Motor neuron (in vitro differentiated cells): Measurements from ENCODE around the gene ARHGEF37. TPM values are rescaled to one million over a fixed set of nuclear protein-coding genes. Genes with fewer than 3 reads are reported as not detected.

Experiments used
- ATAC-seq, 8 experiments: fragments of 200-7000 bp; cut with Tn5 transposase; replicated peaks in 6 of 8; 2 replicates each; pipeline ENCODE4 v1.8.0; 2021; ENCODE audit warnings: mild to moderate bottlenecking in 8 of 8, moderate library complexity in 8 of 8
- H3K27ac ChIP-seq, 2 donors: fragments of 250-450 bp; sonication (Bioruptor Pico); 2 replicates each; pipeline ENCODE4 v1.9.0; 2021; ENCODE audit warnings: antibody characterized with exemption in 2 of 2, mild to moderate bottlenecking in 2 of 2, moderate library complexity in 1 of 2
- H3K4me1 ChIP-seq, 2 donors: fragments of 250-450 bp; sonication (Bioruptor Pico); replicated peaks in 1 of 2; 2 replicates each; pipeline ENCODE4 v1.6.1; 2021; ENCODE audit warnings: antibody characterized with exemption in 2 of 2, mild to moderate bottlenecking in 2 of 2, moderate library complexity in 1 of 2
- H3K4me3 ChIP-seq, 5 donors: fragments of 250-450 bp; sonication (Bioruptor Pico); 2 replicates each; pipeline ENCODE4 v1.9.0; 2021; ENCODE audit warnings: antibody characterized with exemption in 5 of 5, mild to moderate bottlenecking in 5 of 5, moderate library complexity in 4 of 5
- WGBS, 10 experiments: fragments of 450-650 bp; shearing (Covaris generic); methylation state at CpG; one replicate each; pipeline ENCODE4 v1.0.0; 2022; 5-methylcytosine and 5-hydroxymethylcytosine counted together
- in situ Hi-C, 9 experiments: fragments of 400-800 bp; cut with MboI; loops; one replicate each; pipeline ENCODE4 v1.15.0; 2021; ENCODE audit warnings: low sequenced_read_pairs in 9 of 9, low pct_unique_long_range_greater_than_20kb in 2 of 9; ENCODE audit not compliant: unreplicated experiment in 9 of 9
- total RNA-seq, 8 experiments: library from RNA; unstranded; fragments of 300-600 nt; gene quantifications; 2 replicates each; pipeline versions ENCODE4 v1.2.3 to v1.2.4, GENCODE V29; 2022

ARHGEF37 gene
- total RNA-seq, 8 experiments from 2014 or later, result 0.42 to 11.5 (median 1.4) TPM

DNA sequence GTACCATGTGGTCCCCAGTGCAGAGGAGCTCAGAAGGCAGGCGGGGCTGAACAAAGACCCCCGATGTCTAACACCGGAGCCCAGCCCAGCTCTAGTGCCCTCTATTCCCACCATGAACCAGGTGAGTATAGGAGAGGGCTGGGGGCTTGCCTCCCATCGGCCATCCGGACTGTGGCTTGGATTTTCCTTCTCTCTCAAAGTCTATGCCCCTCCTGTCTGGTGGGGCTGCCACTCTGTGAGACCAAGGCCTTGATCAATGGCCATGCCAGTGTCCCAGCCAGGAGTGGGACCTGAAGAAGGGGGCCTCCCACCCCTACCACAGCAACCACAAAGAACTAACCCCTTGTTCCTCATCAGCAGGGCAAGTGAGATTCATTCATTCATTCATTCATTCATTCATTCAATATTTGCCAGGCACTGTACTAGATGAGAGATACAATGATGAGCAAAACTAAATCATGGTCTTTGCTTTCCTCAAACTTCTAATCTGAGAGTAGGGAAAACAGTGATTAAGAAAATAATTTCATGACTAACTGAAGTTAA lies 47.6 kb downstream of the ARHGEF37 start:
- no peak overlapping the region for H3K27ac ChIP-seq
- WGBS, 10 experiments, result 46 to 90% (median 80%) methylated on average over 1 to 2 of the region's 5 CpGs; no CpG with 5 or more reads in 6 of the 10 experiments
- H3K4me1 ChIP-seq, result peaks cover 3 to 17% of the 10 kb centered on the region in 2 donors
- in situ Hi-C loops, result loop anchor here in 5 of 9 experiments (25.0 kb wide), 2 partner anchors 208 to 358 kb away; no protein-coding TSS in a partner anchor
- no peak overlapping the region for H3K4me3 ChIP-seq
- no peak for ATAC-seq

DNA sequence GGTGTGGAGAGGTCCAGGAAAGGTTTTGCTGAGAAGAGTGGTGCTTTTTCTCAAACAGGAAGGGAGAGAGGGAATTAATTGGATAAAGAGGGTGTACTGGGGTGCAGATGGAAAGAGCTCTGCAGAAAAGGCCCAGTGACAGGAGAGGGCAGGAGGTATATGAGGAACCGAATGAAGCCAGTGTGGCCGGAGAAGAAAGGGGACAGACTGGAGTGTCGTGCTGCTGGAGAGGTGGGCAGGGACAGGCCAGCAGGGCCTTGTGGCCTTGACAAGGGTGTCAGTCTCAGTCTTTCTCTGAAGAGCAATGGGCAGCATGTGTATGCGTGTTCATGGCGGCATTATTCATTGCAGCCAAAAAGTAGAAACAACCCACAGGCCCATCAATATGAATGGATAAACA lies 48.1 kb downstream of the ARHGEF37 start:
- no peak overlapping the region for H3K4me3 ChIP-seq
- peaks cover 3 to 17% of the 10 kb centered on the region in 2 donors for H3K4me1 ChIP-seq
- no peak for ATAC-seq
- 80 to 100% (median 92%) methylated on average over 1 to 5 of the region's 5 CpGs; no CpG with 5 or more reads in 1 of the 10 experiments for WGBS, 10 experiments
- no peak overlapping the region for H3K27ac ChIP-seq
- in situ Hi-C loops, result loop anchor here in 5 of 9 experiments (25.0 kb wide), 2 partner anchors 208 to 358 kb away; no protein-coding TSS in a partner anchor

DNA sequence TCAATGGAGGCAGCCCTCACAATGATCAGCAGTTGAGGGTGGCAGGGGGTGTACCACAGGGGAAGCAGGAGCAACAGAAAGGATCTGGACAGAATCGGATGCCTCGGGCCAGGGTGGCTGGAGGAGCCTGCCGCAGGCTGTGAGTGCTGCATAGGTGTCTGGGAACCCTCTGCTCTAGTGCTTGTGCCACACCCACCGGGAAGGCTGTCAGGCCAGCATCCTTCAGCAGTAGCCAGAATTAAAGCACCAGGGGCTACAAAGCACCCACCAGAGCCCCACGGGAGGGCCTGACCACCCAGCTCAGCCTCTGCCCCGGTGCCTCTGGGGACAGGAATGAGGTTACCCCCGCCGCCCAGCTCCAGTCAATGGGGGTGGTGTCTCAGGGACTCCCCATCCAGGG lies 49.0 kb downstream of the ARHGEF37 start:
- in situ Hi-C loops, result loop anchor here (10.0 to 25.0 kb wide), 5 partner anchors 194 to 357 kb away; no protein-coding TSS in a partner anchor
- ATAC-seq, result no peak
- WGBS, 10 experiments, result 47 to 84% (median 73%) methylated on average over 1 to 6 of the region's 8 CpGs; no CpG with 5 or more reads in 5 of the 10 experiments
- H3K4me1 ChIP-seq, result peaks cover 3 to 17% of the 10 kb centered on the region in 2 donors
- H3K4me3 ChIP-seq, result no peak overlapping the region
- H3K27ac ChIP-seq, result no peak overlapping the region

DNA sequence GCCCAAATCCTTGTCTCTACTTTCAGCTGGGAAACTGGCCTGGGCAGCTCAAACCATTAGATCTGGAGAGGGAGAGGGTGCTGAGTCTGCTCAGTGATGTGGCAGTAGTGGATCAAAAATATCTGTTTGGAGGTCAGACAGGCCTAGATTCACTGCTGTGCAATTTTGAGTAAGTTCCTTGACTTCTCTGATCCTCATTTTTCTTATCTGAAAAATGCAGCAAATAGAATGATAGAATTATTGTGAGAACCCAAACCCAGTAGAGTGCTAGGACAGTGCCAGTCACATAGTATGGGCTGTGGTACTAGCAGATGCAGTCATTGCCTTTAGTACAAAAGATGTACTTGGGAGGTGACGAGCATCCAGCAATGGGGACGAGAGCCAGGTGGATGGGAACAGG lies 50.2 kb downstream of the ARHGEF37 start:
- in situ Hi-C loops, result loop anchor here (10.0 to 25.0 kb wide), 5 partner anchors 193 to 356 kb away; no protein-coding TSS in a partner anchor
- ATAC-seq, result no peak
- no peak overlapping the region for H3K27ac ChIP-seq
- H3K4me1 ChIP-seq, result peaks cover 3 to 17% of the 10 kb centered on the region in 2 donors
- whole genome bisulfite sequencing, 10 experiments, result 80 to 100% (median 89%) methylated on average over 1 to 2 of the region's 2 CpGs; no CpG with 5 or more reads in 4 of the 10 experiments
- H3K4me3 ChIP-seq, result no peak overlapping the region

DNA sequence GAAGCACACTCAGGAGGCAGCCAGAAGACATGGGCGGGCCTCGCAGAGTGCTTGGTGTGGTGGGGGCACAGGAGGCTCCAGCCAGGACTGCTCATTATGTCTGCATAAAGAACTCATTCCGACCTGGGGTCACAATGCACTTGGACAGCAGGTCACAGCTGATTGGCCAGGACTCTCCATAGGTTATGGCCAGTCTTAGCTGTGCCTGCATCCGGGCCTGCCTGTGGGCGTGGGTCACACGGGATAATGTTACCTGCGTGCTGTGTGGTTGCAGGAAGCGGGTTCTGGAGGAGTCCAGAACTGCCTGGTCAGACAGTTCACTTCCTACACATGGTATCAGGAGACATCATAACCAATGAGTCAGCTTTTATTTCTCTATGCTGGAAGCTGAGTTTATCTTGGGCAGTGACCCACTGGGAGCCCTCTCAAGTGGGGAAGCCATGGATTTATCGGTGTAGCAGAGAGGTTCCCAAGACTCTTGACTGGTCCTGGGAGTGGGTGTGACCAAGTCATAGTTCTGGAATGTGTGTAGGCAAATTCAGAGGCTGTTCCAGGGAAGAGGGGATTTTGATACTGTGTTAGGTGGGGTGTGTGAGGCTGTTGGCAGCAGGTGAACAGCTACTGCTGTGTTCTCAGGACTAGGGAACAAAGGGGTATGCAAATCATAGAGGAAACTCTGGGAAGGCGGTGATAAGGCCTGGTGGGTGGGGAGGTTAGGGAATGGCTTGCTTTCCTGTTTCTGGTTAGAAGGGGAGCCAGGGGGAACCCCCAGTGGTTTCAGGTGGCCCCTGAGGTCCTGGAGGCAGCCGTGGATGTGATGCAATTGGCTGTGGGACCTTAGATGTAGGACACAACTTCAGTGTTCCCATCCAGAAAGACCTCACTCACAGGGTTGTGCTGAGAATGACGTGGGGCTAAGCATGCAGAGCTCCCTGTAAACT lies 51.3 kb downstream of the ARHGEF37 start:
- Histone ChIP-seq H3K4me1 (peaks cover 3 to 17% of the 10 kb centered on the region in 2 donors), H3K27ac (no peak overlapping the region), H3K4me3 (no peak overlapping the region)
- ATAC-seq, result peak; percentile 6 to 52 (median 34)
- in situ Hi-C loops, result loop anchor here (10.0 to 25.0 kb wide), 5 partner anchors 192 to 355 kb away; no protein-coding TSS in a partner anchor
- WGBS, 10 experiments, result 33 to 85% (median 76%) methylated on average over 1 to 10 of the region's 12 CpGs; no CpG with 5 or more reads in 3 of the 10 experiments

DNA sequence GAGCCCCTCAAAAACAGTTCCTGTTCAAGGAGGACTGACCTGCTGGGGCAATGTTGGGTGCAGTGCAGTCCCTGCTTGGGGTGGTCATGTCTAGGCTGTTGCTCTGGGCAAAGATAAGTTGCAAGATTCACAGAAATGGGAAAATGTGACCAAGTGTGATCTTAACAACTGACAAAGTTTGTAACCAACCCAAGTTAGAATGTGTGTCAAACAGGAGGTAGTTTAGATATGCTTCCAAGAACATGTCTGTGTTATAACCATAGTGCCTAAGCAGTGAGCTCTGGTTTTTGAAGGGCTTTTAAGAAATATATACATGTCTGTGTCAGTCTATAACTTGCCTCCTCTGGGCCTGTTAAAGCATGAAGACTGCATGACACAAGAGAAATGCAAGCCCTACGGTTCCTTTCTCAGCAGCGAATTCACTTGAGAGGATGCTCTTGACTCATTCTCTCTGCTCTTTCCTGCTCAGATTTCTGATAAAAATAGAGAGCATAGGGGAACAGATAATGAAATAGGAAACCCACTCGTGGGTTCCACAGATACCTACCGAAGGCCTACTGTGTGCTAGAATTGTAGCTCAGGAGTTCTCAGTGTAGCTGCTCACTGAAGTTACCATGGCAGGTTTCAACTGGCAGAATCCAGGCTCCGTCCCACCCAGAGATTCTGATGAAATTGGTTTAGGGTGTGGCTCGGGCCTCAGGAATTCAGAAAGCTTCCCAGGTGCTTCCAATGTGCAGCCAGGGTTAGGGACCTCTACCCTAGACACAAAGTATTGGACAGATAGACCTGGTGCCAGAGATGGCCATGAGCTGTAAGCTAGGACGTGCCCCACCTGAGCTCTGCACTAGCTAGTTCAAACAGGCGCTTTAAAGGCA lies 52.4 kb downstream of the ARHGEF37 start:
- 45 to 100% (median 86%) methylated on average over 1 to 8 of the region's 8 CpGs; no CpG with 5 or more reads in 2 of the 10 experiments for WGBS, 10 experiments

DNA sequence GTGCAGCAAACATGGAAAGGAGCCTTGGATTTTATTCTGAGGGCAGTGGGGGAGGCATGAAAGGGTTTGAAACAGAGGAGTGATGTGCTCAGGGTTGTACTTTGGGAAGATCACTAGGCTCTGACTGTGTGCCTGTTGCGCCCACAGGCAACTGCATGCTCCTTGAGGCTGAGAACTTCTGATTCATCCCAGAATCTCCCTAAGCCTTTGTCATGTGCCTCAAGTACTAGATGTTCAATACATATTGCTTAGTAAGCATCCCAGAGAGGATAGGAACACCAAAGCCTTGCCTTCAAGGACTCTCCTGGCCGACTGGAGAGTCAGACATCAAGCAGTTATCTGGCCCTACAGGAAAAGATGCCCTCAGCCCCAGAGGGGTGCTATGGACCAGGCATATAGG lies 54.1 kb downstream of the ARHGEF37 start:
- H3K27ac ChIP-seq, result no peak overlapping the region
- WGBS, 10 experiments, result 41 to 86% (median 83%) methylated on average over 1 to 2 of the region's 2 CpGs; no CpG with 5 or more reads in 7 of the 10 experiments
- ATAC-seq, result peak in 2 of 8 experiments; percentile 11 to 53
- in situ Hi-C loops, result loop anchor here (5.0 to 25.0 kb wide), 6 partner anchors 189 to 352 kb away; no protein-coding TSS in a partner anchor
- H3K4me3 ChIP-seq, result no peak overlapping the region
- H3K4me1 ChIP-seq, result peaks cover 3 to 14% of the 10 kb centered on the region in 2 donors

More for the DNA sequence above, 52.4 kb downstream of the ARHGEF37 start:
- H3K27ac ChIP-seq, result no peak overlapping the region
- in situ Hi-C loops, result loop anchor here (10.0 to 25.0 kb wide), 5 partner anchors 191 to 354 kb away; no protein-coding TSS in a partner anchor
- H3K4me3 ChIP-seq, result no peak overlapping the region
- no peak for ATAC-seq
- peaks cover 3 to 14% of the 10 kb centered on the region in 2 donors for H3K4me1 ChIP-seq

DNA sequence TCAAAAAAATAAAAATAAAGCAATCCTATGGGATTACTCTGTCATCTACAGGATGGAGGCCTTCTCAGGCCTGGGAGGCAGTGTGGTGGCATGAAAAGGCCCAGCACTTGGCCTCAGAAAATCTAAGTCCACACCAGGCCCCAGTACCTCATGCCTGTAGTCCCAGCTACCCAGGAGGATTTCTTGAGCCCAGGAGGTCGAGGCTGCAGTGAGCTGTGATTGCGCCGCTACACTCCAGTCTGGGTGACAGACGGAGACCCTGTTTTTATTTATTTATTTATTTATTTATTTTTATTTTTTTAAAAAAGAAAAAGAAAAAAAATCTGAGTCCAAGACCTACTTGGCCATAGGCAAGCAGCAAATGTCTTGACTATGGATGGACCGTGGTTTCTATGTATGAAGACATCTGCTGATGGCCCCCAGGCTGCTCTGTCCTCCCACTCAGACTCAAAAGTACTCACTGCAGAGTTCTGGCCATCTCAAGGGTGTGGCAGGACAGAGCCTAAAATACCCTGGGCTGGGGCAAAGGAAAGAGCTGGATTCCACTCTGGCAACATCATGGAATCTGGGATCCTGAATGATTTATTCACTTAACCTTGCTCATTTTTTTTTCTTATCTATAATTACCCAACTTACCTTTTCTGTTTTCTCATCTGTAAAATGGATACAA lies 55.0 kb downstream of the ARHGEF37 start:
- peak in 1 of 8 experiments; percentile 7 for ATAC-seq
- Histone ChIP-seq H3K4me1 (peaks cover 3 to 14% of the 10 kb centered on the region in 2 donors), H3K4me3 (no peak overlapping the region), H3K27ac (no peak overlapping the region)
- in situ Hi-C loops, result loop anchor here (5.0 to 25.0 kb wide), 6 partner anchors 188 to 351 kb away; no protein-coding TSS in a partner anchor
- 67 to 100% (median 94%) methylated on average over 1 to 5 of the region's 5 CpGs; no CpG with 5 or more reads in 4 of the 10 experiments for WGBS, 10 experiments

DNA sequence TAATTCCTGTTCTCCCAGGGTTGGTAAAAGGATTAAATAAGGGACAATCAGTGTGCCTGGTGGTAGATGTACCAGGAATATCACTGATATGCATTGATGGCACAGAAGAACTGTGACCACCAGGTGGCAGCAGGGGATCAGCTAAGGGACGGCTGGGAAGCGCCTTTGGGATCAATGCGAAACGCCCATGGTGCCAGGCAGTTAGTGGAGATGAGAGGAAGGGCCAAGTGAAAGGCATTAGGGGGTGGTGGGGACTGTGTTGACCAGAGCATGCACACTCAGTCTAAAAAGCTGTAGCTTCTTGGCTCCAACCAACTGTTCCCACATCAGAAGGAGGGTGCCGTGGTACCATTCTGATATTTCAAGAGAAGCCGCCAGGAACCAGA lies 55.6 kb downstream of the ARHGEF37 start:
- in situ Hi-C loops, result loop anchor here (5.0 to 25.0 kb wide), 6 partner anchors 188 to 350 kb away; no protein-coding TSS in a partner anchor

DNA sequence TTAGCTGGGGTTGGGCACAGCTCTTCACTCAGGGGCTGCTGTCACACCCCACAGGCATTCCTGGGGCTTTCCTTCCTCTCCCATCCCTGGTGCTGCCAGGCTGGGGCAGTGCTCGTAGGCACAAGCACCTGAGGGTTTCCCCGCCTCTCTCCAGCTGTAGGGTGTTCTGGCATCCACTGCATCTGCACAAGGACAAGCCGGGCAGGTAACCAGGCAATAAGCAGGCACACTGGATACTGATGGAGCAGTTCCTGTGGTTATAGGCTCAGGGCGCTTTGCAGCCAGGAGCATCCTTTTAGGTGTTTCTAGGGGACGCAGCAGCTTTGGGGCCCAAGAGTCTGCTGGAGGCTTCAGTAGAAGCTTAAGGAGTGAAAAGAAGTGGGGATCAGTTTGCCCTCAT lies 56.8 kb downstream of the ARHGEF37 start:
- in situ Hi-C loops, result loop anchor here (5.0 to 25.0 kb wide), 6 partner anchors 187 to 349 kb away; no protein-coding TSS in a partner anchor

More for the DNA sequence above, 55.6 kb downstream of the ARHGEF37 start:
- Histone ChIP-seq H3K27ac (no peak overlapping the region), H3K4me3 (no peak overlapping the region), H3K4me1 (peaks cover 3 to 14% of the 10 kb centered on the region in 2 donors)
- 0 to 50% (median 25%) methylated on average over 1 to 6 of the region's 6 CpGs; no CpG with 5 or more reads in 1 of the 10 experiments for WGBS, 10 experiments
- ATAC-seq, result peak; percentile 75 to 96 (median 88)

DNA sequence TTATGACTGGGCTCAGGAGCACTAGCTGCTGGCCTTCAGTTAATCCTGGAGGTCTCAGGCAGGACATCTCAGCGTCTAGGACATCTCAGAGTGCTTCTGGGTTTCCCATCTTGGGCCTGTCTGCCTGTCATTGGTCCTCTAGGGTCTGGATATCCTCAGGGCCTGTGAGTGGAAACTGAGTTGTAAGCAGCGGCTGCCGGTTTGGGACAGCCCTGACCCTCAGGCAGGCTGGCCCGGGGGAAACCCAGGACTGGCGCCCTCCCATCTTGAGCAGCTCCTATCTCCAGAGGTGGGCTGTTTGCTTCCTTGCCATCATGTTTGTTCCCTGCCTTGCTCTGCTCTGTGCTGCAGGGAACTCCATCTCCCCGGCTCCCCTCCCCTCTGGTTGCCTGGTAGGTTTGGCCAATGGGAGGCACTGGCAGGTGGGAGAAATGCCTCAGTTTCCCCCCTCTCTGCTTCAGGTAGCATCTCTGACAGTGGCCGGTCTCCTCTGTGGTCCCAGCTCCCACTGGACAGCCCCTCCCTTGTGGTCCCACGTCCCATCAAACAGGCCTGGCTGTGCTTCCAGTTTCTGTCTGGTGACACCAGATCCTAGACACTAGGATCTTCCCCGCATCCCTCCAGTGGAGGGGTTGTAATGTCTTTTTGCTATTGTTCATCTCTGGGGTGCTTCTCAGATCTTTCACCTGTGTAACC lies 57.4 kb downstream of the ARHGEF37 start:
- H3K4me3 ChIP-seq, result no peak overlapping the region
- no peak overlapping the region for H3K27ac ChIP-seq
- in situ Hi-C loops, result loop anchor here (5.0 to 25.0 kb wide), 6 partner anchors 186 to 349 kb away; no protein-coding TSS in a partner anchor
- 70 to 100% (median 81%) methylated on average over 2 to 6 of the region's 9 CpGs; no CpG with 5 or more reads in 5 of the 10 experiments for WGBS, 10 experiments
- ATAC-seq, result no peak
- H3K4me1 ChIP-seq, result no peaks in the 10 kb centered on the region

More for the DNA sequence above, 56.8 kb downstream of the ARHGEF37 start:
- no peak overlapping the region for H3K4me3 ChIP-seq
- H3K27ac ChIP-seq, result no peak overlapping the region
- ATAC-seq, result no peak
- peaks cover 0 to 2% of the 10 kb centered on the region in 2 donors for H3K4me1 ChIP-seq
- 14 to 100% (median 96%) methylated on average over 1 to 4 of the region's 5 CpGs; no CpG with 5 or more reads in 4 of the 10 experiments for WGBS, 10 experiments
